Upper lobe of left lung (tissue), 4 donors: ENCODE data around the gene RNF40.

Source experiments
- POLR2A ChIP-seq, 4 donors: fragments of 450-650 bp; IDR thresholded peaks; one replicate each; pipeline ENCODE4 v1.5.1; 2016 to 2017; ENCODE audit warnings: antibody characterized with exemption in 4 of 4, mild to moderate bottlenecking in 2 of 4
- POLR2AphosphoS5 ChIP-seq, 2 donors: sonication (generic); formaldehyde crosslinking; IDR thresholded peaks; one replicate each; pipeline ENCODE4 v1.5.1; 2017; ENCODE audit warnings: antibody characterized with exemption in 2 of 2
- TF ChIP-seq, protein P1 (sequence below), 6 experiments: fragments of 450-650 bp in 4 of 6; fragments of 200-600 bp in 2 of 6; sonication (generic) in 2 of 6; IDR thresholded peaks; one replicate each; pipeline ENCODE4 v1.5.1; 2016 to 2019; ENCODE audit warnings: antibody characterized with exemption in 6 of 6

DNA sequence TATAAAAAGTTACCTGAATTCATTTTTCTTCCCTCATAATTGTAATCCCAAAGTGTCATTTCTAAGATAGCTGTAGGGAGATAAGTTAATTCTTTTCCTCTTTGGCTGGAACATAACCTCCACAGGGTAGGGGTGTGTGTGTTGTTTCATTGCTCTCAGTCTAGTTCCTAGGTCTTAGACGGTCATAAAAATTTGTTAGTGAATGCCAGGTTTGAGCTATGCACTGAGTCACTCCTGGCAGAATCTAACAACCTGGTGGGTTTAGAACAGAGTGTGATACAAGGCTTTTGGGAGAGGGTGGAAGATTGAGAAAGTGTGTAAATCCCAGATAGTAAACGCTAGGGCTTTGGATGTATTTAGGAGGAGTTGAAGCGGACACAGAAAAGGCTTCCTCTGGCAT, 14.8 kb upstream of the RNF40 start:
- TF ChIP-seq, protein P1, sequence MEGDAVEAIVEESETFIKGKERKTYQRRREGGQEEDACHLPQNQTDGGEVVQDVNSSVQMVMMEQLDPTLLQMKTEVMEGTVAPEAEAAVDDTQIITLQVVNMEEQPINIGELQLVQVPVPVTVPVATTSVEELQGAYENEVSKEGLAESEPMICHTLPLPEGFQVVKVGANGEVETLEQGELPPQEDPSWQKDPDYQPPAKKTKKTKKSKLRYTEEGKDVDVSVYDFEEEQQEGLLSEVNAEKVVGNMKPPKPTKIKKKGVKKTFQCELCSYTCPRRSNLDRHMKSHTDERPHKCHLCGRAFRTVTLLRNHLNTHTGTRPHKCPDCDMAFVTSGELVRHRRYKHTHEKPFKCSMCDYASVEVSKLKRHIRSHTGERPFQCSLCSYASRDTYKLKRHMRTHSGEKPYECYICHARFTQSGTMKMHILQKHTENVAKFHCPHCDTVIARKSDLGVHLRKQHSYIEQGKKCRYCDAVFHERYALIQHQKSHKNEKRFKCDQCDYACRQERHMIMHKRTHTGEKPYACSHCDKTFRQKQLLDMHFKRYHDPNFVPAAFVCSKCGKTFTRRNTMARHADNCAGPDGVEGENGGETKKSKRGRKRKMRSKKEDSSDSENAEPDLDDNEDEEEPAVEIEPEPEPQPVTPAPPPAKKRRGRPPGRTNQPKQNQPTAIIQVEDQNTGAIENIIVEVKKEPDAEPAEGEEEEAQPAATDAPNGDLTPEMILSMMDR (IDR thresholded peaks at IDR 0.05) = no peak
- TF ChIP-seq POLR2A (IDR thresholded peaks at IDR 0.05) = no peak
- no peak for TF ChIP-seq POLR2AphosphoS5 (IDR thresholded peaks at IDR 0.05)
